ENCODE results near the gene MAEA.

Gene MAEA

DNA sequence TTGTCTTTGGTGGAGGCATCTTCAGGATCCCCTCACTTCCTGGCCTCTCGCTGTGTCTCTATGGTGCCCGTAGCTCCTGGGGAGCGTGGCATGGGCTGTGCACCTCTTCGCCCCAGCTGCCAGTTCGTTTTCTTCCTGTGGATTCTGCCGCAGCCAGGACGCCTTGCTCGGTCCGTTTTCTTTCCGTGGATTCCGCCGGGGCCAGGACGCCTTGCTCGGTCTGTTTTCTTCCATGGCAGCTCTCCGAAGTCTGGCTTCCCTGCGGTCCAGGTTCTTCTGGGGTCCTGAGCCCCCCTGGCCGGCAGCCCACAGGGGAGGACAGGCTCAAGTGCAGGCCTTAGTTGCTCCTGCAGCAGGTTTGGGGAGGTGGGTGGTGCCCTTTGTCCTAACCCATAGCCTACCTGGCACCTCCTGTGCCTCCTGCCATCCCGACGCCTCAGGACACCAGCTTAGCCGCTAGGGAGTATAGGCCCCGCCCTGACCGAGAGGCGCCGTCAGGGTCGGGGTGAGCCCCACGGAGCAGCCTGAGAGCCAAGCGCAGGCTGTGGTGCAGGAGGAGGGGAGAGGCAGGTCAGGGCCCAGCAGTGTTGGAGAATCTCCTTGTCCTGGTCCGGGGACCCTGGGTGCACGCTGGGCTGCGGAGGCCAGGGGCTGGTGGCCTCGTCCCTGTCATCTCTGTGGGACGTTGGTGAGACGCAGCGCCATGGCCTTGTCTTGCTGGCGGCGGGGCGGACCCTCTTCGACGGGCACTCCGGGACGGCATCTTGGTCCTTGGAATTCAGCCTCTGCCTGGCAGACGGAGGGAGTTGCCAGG is 84.4 kb downstream of the MAEA start:
- Mint-ChIP-seq H3K4me1 (ENCODE audit: low read depth) (no peaks in the 10 kb centered on the region), H3K27me3 (ENCODE audit: low read depth) (no peaks in the 10 kb centered on the region), H3K9me3 (no peaks in the 10 kb centered on the region), H3K27ac (no peak overlapping the region), H3K4me3 (no peak overlapping the region), H3K36me3 (ENCODE audit: low read depth) (no peaks in the 10 kb centered on the region)
- no peak for DNase-seq (ENCODE audit: low spot score)

DNA sequence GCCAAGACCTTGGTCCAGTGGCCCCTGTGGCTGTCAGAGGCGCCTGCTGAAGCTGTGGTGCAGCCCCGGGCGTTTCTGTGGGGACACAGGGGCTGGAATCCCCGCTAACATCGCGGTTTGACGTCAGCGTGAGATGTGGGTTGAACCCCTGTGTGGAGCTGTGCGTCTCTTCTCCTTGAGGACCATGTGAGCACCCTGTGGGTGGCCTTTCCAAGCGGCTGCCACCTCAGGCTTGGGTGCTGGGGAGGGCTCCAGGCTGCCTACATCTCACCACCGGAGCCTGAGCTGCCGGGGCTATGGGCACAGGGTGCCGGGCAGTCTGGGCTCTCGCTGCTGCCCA is 85.0 kb downstream of the MAEA start:
- no peaks in the 10 kb centered on the region for H3K27me3 Mint-ChIP-seq (ENCODE audit: low read depth)
- no peaks in the 10 kb centered on the region for H3K4me1 Mint-ChIP-seq (ENCODE audit: low read depth)
- no peak for DNase-seq (ENCODE audit: low spot score)
- no peak overlapping the region for H3K27ac Mint-ChIP-seq
- H3K36me3 Mint-ChIP-seq (ENCODE audit: low read depth), result no peaks in the 10 kb centered on the region
- H3K4me3 Mint-ChIP-seq, result no peak overlapping the region
- H3K9me3 Mint-ChIP-seq, result no peaks in the 10 kb centered on the region

DNA sequence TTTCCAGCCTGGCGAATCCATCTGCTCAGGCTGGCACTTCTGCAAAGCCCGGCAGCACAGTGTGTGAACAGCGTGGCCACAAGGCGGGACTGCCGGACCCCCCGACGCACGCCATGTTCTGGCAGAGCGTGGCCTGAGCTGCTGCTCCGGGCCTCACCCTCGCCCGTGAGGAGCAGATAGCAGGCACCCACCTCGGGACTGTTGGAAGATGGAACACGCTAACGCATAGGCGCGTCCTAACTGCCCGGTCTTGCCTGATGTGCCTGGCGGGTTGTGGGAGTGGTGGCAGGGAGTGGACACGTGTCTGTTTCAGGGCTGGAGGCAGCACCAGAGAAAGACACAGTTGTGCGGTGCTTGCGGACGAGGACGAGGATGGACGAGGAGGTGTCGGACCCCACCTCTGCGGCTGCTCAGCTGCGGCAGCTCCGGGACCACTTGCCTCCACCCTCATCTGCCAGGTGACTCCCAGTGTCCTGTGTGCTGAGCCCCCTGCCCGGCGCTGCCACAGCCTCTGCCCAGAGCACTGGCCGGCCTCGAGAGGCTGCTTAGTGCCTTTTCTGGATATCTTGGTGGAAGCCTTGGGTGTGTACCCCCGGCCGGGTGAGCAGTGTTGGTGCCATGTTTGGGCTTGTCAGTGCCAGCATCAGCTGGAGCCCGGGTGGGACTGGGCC is 85.5 kb downstream of the MAEA start:
- Mint-ChIP-seq H3K4me1 (ENCODE audit: low read depth) (no peaks in the 10 kb centered on the region), H3K27ac (no peak overlapping the region), H3K9me3 (no peaks in the 10 kb centered on the region), H3K36me3 (ENCODE audit: low read depth) (no peaks in the 10 kb centered on the region), H3K27me3 (ENCODE audit: low read depth) (no peaks in the 10 kb centered on the region), H3K4me3 (no peak overlapping the region)
- no peak for DNase-seq (ENCODE audit: low spot score)

DNA sequence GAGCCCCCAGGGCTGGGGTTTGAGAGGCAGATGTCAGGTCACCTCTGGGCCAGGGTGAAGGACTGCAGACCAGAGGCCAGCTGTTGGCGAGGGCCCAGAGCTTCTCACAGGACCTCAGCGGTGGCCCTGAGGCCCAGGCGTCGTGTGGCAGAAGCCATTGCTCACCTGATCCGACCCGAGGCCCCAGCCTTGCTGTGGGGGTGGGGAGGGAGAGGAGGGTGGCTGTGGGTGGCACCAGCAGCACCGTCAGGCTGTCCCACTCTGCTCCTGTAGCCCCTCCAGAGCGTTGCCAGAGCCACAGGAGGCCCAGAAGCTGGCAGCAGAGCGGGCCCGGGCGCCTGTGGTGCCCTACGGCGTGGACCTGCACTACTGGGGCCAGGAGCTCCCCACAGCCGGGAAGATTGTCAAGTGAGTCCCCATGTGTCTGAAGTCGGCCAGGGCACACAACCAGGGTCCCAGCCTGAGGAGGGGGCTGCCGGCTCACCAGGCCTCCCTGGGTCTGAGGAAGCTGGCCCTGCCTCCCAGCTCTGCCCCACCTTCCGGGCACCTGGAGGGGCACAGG is 86.2 kb downstream of the MAEA start:
- H3K4me3 Mint-ChIP-seq, result no peak overlapping the region
- H3K9me3 Mint-ChIP-seq, result no peaks in the 10 kb centered on the region
- H3K4me1 Mint-ChIP-seq (ENCODE audit: low read depth), result no peaks in the 10 kb centered on the region
- no peak for DNase-seq (ENCODE audit: low spot score)
- no peaks in the 10 kb centered on the region for H3K36me3 Mint-ChIP-seq (ENCODE audit: low read depth)
- H3K27me3 Mint-ChIP-seq (ENCODE audit: low read depth), result no peaks in the 10 kb centered on the region
- no peak overlapping the region for H3K27ac Mint-ChIP-seq

DNA sequence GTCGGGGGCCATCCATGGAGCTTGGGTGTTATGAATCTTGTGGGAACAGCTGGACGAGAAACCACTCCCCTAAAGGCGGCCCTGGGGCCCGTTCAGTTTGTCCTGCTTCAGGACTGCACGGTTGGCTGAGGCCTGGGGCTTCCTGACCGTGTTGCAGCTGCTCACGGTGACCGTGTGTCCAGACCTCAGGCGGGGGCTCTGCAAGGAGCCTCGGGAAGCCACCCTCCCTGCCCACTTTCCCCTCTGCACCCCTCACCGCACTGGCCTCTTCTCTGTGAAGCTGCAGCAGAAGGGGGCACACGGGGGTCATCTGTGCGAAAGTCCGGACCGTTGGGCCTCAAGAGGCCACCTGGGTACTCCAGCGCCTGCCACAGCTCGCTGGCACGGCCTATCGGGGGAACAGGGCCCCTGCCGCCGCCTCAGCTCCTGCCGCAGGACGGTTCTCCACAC is 86.7 kb downstream of the MAEA start:
- Mint-ChIP-seq H3K9me3 (no peaks in the 10 kb centered on the region), H3K4me1 (ENCODE audit: low read depth) (no peaks in the 10 kb centered on the region), H3K27ac (no peak overlapping the region), H3K36me3 (ENCODE audit: low read depth) (no peaks in the 10 kb centered on the region), H3K4me3 (no peak overlapping the region), H3K27me3 (ENCODE audit: low read depth) (no peaks in the 10 kb centered on the region)
- no peak for DNase-seq (ENCODE audit: low spot score)

DNA sequence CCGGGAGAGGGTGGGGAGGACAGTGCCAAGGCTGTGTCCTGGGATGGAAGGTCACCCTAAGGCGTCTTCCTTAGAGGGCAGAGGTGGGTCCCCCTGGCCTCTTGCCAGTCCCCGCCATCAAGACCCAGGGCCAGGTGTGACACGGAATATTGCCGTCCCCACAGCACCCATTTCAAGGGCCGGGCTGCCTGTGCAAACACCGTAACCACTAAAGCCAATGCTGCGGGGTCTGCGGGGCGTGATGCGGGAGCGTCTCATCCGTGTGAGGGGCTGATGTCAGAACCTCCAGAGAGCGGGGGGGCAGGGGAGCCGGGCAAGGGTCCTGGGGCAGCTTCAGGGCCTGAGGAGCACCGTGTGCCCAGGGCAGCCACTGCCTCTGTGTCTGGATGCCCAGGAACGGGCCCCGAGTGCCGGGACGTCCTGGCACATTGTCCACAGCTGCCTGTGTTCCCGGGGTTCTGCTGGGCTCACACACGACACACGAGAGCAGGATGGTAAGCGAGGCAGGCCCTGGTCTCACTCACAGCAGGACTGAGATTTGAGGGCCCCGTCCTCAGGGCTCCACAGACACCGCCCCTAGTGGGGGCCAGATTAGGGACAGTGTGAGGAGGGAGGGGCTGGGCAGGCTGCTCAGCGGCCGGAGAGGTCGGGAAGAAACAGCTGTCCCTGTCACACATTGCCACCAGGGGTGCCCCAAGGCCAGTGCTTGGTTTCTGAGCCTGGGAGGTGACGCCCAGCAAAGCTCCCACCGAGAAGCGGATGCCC is 87.3 kb downstream of the MAEA start:
- no peaks in the 10 kb centered on the region for H3K4me1 Mint-ChIP-seq (ENCODE audit: low read depth)
- H3K4me3 Mint-ChIP-seq, result no peak overlapping the region
- no peaks in the 10 kb centered on the region for H3K36me3 Mint-ChIP-seq (ENCODE audit: low read depth)
- no peaks in the 10 kb centered on the region for H3K27me3 Mint-ChIP-seq (ENCODE audit: low read depth)
- H3K27ac Mint-ChIP-seq, result no peak overlapping the region
- DNase-seq (ENCODE audit: low spot score), result no peak
- H3K9me3 Mint-ChIP-seq, result no peaks in the 10 kb centered on the region

DNA sequence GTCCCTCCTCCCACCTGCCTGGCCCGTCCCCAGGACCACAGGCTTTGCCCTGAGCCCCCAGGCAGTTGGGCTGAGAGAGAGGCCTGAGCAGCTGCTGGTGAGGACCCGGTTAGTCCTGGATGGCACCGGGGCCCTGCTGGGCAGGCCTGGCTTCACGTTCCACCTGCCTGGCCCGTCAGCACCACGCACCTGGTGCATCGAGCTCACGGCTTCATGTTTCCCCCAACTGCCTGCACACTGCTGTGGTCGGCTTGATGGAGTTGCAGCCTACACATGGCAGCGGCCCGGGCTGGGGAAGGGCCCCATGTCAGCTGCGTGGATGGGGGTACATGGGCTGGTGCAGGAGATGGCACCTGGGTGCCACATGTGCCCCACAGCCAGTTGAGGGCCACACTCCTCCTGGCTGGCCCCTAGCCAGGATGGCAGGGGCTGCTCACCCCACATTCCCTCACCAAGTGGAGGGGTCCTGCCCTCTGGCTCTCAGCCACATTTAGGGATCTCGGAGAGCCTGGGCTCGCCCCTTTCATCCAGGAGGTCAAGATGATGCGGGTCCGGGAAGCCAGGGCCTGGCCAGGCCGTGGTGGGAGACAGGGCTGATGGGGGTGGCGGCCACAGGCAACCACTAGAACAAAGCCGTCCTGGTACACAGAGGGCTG is 88.0 kb downstream of the MAEA start:
- no peaks in the 10 kb centered on the region for H3K36me3 Mint-ChIP-seq (ENCODE audit: low read depth)
- no peak overlapping the region for H3K4me3 Mint-ChIP-seq
- H3K9me3 Mint-ChIP-seq, result no peaks in the 10 kb centered on the region
- no peak overlapping the region for H3K27ac Mint-ChIP-seq
- no peak for DNase-seq (ENCODE audit: low spot score)
- no peaks in the 10 kb centered on the region for H3K27me3 Mint-ChIP-seq (ENCODE audit: low read depth)
- H3K4me1 Mint-ChIP-seq (ENCODE audit: low read depth), result no peaks in the 10 kb centered on the region

DNA sequence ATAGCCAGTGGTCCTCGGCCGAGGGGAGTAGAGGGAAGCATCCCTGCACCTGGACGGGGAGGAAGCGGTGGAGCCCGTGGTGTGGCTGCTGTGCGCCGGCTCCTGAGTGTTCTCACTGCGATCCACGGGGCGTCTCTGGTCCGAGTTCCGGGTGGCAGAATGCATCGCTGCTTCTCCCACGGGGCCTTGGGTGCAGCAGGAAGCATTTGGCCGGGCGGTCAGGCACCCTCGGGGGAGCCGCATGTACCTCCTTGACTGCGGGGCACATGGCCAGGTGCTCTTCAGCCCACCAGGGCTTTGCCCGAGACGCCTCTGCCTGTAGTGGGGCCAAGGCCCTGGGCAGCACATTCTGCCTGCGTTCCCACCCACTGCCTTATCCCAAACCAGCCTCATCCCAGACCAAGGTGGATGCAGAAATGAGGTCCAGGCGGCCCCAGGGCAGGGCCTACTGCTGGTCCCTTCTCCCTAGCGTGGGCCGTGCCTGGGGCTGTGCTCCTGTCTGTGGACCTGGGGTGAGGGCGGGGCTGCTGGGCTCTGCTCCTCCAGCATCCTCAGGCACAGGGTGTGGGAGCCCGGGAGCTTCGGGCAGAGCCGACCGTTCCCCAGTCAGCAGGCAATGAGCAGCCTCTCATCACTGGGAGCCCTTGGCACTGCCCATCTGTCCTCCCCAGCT is 89.0 kb downstream of the MAEA start:
- H3K4me3 Mint-ChIP-seq, result no peak overlapping the region
- no peaks in the 10 kb centered on the region for H3K36me3 Mint-ChIP-seq (ENCODE audit: low read depth)
- no peaks in the 10 kb centered on the region for H3K27me3 Mint-ChIP-seq (ENCODE audit: low read depth)
- no peak overlapping the region for H3K27ac Mint-ChIP-seq
- H3K4me1 Mint-ChIP-seq (ENCODE audit: low read depth), result no peaks in the 10 kb centered on the region
- no peaks in the 10 kb centered on the region for H3K9me3 Mint-ChIP-seq
- no peak for DNase-seq (ENCODE audit: low spot score)

DNA sequence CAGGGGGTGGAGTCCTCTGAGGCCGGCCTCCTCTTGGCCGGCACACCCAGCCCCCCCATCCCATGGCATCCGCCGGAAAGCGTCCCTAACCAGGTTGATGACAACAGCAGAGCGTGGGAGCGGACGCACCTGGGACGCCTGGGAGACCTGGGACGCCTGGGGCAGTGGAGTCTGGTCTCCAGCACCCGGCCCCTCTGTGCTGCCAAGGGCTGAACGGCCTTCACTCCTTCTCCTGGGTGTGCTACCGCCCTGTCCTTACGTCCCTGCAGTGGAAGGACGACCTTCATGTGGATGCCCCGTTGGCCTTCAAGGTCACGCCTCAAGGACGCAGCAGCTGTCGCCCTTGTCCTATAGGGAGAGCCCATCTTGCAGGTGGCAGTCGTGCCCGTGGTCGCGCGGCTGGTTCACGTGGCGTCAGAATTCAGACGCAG is 89.7 kb downstream of the MAEA start:
- H3K27me3 Mint-ChIP-seq (ENCODE audit: low read depth), result no peaks in the 10 kb centered on the region
- no peaks in the 10 kb centered on the region for H3K9me3 Mint-ChIP-seq
- no peaks in the 10 kb centered on the region for H3K4me1 Mint-ChIP-seq (ENCODE audit: low read depth)
- no peak overlapping the region for H3K27ac Mint-ChIP-seq
- DNase-seq (ENCODE audit: low spot score), result no peak
- H3K36me3 Mint-ChIP-seq (ENCODE audit: low read depth), result no peaks in the 10 kb centered on the region
- H3K4me3 Mint-ChIP-seq, result no peak overlapping the region

DNA sequence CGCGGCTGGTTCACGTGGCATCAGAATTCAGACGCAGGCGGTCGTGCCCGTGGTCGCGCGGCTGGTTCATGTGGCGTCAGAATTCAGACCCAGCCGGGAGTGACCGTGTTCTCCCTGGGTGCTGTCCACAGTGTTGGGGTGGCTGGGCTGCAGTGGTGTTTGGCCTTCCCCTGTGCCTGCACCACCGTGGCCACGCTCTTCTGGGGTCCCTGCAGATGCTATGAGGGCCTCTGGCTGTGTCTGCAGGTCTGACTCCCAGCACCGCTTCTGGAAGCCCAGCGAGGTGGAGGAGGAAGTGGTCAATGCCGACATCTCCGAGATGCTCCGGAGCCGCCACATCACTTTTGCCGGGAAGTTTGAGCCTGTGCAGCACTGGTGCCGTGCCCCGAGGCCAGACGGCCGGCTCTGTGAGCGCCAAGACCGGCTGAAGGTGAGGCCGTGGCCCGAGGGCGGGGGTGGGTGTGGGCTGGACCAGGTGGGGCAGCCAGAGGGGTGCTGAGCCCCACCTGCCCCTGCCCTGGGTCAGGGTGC is 90.2 kb downstream of the MAEA start:
- no peak overlapping the region for H3K27ac Mint-ChIP-seq
- H3K27me3 Mint-ChIP-seq (ENCODE audit: low read depth), result no peaks in the 10 kb centered on the region
- H3K9me3 Mint-ChIP-seq, result no peaks in the 10 kb centered on the region
- no peak overlapping the region for H3K4me3 Mint-ChIP-seq
- H3K36me3 Mint-ChIP-seq (ENCODE audit: low read depth), result no peaks in the 10 kb centered on the region
- H3K4me1 Mint-ChIP-seq (ENCODE audit: low read depth), result no peaks in the 10 kb centered on the region
- no peak for DNase-seq (ENCODE audit: low spot score)

DNA sequence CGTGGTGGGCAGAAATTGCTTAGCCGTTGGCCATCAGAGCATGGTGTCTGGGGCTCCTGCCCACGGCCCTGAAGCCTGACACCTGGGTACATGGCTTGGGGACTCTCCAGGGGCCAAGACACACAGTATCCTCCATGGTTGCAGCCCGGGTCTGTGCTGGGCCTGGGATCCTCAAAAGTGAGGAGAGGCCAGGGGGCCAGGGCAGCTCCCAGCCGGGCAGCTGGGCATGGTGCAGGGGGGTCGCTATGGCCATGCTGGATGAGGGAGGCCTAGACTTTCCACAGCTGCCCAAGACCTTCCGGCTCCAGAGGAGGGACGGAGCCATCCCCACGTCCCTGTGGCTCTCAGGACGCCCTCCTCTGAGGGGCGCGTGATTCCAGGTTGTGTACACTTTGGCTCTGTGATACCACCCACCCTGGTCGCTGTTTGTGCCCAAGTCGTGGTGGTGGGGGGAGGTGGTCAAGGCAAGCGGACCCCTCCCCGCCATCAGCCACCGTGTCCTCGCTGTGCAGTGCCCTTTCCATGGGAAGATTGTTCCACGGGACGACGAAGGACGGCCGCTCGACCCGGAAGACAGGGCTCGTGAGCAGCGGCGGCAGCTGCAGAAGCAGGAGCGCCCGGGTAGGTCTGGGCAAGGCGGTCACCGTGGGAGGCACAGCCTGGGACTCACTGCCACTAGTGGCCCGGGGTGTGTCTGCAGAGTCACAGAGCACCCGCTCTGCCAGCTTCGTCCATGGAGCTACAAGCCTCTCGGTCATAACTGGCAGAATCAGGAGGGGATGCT is 90.9 kb downstream of the MAEA start:
- Mint-ChIP-seq H3K9me3 (no peaks in the 10 kb centered on the region), H3K36me3 (ENCODE audit: low read depth) (no peaks in the 10 kb centered on the region), H3K4me3 (no peak overlapping the region), H3K4me1 (ENCODE audit: low read depth) (no peaks in the 10 kb centered on the region), H3K27me3 (ENCODE audit: low read depth) (no peaks in the 10 kb centered on the region), H3K27ac (no peak overlapping the region)
- DNase-seq (ENCODE audit: low spot score), result no peak

DNA sequence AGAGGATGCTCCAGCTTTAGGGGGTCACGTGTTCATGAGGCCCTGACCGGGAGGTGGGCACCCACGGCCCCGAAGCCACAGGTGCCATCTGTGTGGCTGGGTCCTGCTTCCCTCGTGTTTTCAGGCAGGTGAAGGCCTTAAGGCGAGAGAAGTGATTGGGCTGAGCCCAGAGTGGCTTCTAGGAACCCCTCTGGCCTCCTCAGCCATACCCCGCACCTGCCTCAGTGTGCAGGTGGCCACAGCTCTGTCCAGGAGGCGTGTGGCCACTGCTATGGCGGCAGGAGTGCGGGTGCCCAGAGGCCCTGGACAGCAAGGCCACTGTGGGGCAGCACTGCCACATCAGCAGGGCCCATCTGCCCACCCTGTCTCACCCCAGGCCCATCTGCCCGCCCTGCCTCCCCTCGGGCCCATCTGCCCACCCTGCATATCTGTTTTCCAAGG is 91.5 kb downstream of the MAEA start:
- Mint-ChIP-seq H3K4me3 (no peak overlapping the region), H3K27me3 (ENCODE audit: low read depth) (no peaks in the 10 kb centered on the region), H3K9me3 (no peaks in the 10 kb centered on the region), H3K36me3 (ENCODE audit: low read depth) (no peaks in the 10 kb centered on the region), H3K4me1 (ENCODE audit: low read depth) (no peaks in the 10 kb centered on the region), H3K27ac (no peak overlapping the region)
- no peak for DNase-seq (ENCODE audit: low spot score)
